ENCODE measurements around the gene GHR. TPM values are rescaled to one million over a fixed set of nuclear protein-coding genes. Genes with fewer than 3 reads are reported as not detected.
"Not testable (repeated sequence)": the region's sequence is repeated elsewhere in the genome, so short reads cannot be mapped to it uniquely, and the experiment has no call there.

Gene GHR
- total RNA-seq, 1 donor from 2014 or later = 0.75 TPM

GRCh38 chr5:42691413-42691937 is 268.2 kb downstream of the GHR start:
- peak; percentile 13 for DNase-seq (ENCODE audit: low read depth)

GRCh38 chr5:42701351-42702059 is 278.3 kb downstream of the GHR start:
- no peak for DNase-seq (ENCODE audit: low read depth)

- DNase-seq (ENCODE audit: low read depth) = no peak
These were observed 280.0 kb downstream of the GHR start for GRCh38 chr5:42703238-42703637.

- peak; percentile 83 for DNase-seq (ENCODE audit: low read depth)
These were observed 292.5 kb downstream of the GHR start for GRCh38 chr5:42715785-42716184.

GRCh38 chr5:42718591-42718990 is 295.4 kb downstream of the GHR start:
- DNase-seq (ENCODE audit: low read depth) = peak; percentile 50

- DNase-seq (ENCODE audit: low read depth) = no peak
These were observed 295.8 kb downstream of the GHR start for GRCh38 chr5:42719034-42719433.

GRCh38 chr5:42720251-42720650 is 297.0 kb downstream of the GHR start:
- no peak for DNase-seq (ENCODE audit: low read depth)

DNA sequence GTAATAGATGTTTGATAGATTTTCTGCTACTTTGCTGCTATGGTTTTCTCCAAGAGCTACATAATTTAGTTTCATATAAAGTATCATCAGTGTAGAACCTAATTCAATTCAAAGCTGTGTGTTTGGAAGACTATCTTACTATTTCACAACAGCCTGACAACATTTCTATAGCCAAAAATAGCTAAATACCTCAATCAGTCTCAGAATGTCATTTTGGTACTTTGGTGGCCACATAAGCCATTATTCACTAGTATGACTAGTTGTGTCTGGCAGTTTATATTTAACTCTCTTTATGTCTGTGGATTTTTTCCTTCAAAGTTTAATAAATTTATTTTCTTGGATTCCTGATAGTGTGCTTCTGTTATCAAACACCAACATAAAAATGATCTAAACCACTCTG is 298.2 kb downstream of the GHR start:
- no peak for DNase-seq (ENCODE audit: low read depth)

GRCh38 chr5:42734531-42735058 is 311.4 kb downstream of the GHR start:
- not testable (repeated sequence) for DNase-seq (ENCODE audit: low read depth)

- DNase-seq (ENCODE audit: low read depth) = no peak
These were observed 317.7 kb downstream of the GHR start for GRCh38 chr5:42740920-42741319.

DNA sequence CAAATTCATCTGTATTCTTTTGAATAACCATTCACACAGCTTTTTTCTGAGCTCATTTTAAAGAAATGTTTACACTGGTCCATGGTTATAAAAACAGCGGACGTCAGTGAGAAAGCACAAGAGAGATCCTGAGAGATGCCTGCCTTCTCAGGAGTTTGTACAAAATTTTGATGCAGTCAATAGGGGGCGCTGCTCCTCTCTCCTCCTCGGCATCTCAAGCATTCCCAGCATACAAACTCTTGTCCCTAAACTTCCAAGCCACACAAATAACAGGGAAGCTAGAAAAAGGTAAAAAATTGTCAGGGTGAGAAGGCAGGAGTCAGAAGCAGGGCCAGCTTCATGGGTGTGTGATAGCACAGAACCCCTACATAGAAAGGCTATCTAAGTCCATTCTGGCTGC is 322.2 kb downstream of the GHR start:
- no peak for DNase-seq (ENCODE audit: low read depth)

DNA sequence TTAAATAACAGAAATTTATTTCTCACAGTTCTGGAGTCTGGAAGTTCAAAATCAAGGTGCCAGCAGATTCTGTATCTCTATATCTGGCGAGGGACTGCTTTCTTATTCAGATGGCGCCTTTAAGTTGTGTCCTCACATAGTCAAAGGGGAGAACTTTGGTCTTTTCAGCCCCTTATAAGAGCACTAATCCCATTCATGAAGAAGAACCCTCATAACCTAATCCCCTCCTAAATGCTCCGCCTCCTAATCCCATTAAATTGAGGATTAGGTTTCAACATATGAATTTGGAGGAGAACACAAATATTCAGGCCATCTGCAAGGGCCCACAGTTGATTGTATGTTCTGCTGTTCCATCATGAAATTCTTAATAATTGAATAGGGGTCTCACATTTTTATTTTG is 322.6 kb downstream of the GHR start:
- no peak for DNase-seq (ENCODE audit: low read depth)

- no peak for DNase-seq (ENCODE audit: low read depth)
These were observed 325.8 kb downstream of the GHR start for GRCh38 chr5:42749020-42749419.

DNA sequence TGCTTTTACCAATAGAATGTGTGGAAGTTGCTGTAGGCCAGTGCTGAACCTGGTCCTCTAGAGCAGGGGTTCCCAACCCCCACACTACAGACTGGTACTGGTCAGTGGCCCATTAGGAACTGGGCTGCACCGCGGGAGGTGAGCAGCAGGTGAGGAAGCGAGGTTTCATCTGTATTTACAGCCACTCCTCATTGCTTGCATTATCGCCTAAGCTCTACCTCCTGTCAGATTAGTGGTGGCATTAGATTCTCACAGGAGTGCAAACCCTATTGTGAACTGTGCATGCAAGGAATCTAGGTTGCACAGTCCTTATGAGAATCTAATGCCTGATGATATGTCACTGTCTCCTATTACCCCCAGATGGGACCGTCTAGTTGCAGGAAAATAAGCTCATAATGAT is 327.3 kb downstream of the GHR start:
- DNase-seq (ENCODE audit: low read depth) = no peak

DNA sequence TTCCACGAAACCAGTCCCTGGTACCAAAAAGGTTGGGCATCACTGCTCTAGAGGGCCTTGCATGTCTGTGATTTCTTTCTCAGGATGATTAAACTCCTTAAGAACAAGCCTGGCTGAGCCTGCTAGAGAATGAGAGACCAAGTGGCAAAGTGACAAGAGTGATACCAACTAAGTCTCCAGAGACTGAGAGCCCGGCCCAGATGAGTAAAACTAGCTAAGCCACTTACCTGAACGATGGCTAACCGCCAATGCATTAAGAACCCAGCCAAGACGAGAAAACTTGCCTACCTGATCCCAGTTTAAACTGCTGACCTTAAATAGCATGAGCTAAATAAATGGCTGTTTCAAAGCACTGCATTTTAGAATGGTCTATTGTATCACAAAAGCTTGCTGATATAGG is 327.8 kb downstream of the GHR start:
- no peak for DNase-seq (ENCODE audit: low read depth)

- DNase-seq (ENCODE audit: low read depth) = no peak
These were observed 329.9 kb downstream of the GHR start for GRCh38 chr5:42753099-42753498.

DNA sequence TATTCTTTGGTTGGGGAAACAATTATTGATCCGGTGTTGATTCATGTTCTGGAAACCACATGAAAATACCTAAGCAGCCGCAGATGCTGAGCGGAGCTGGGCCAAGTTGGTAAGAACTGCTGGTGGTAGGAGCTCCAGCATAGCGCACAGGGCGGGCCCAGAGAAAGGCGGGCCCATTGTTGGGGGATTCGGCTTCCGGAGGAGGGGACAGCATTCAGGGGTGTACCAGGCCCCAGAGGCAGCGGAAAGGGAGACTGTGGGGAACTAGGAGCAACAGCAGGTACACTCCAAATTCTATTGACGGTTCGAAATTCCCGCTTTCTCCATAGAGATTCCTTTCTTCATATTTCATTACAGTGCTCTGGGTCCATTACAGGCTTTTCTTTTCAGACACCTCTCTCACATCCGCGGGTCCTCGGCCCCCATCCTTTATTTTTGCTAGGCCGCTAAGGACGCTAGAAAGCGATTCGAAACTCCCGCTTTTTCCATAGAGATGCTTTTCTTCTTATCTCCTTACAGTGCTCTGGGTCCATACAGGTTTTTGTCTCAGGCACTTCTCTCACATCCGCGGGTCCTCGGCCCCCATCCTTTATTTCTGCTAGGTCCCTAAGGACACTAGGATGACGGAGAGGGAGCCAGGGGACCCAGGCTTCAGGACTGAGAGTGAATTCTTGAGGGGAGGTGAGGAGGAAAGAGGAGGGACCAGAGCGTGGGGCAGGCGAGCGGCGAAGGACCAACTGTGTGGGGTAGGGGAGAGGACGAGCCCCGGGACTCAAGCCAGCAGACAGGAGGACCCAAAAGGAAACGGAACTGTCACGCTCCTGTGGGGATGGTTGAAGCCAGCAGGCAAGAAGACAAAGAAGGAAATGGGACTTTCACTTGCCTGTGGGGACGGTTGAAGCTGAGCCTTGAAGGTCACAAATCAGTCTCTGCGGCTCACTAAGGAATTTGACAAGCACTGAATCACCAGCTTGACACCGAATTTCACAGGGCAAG is 333.7 kb downstream of the GHR start, which contains the start of gene CCDC152:
Gene CCDC152, plus strand, starts transcription at position 213 of the 996 bp plus-strand sequence. CDS start 2,304 bp downstream, outside the sequence.
- DNase-seq (ENCODE audit: low read depth) = peak; percentile 55

DNA sequence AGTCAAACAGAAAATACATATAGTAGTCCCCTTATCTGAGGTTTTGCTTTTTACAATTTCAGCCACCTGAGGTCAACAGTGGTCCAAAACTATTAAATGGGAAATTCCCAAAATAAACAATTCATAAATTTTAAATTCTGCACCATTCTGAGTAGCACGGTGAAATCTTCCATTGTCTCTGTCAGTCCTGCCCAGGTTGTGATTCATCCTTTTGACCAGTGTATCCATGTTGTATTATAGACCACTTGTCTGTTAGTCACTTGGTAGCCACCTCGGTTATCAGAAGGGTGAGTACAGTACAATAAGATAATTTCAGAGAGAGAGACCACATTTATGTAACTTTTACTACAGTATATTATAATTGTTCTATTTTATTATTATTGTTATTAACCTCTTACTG is 336.2 kb downstream of the GHR start:
- DNase-seq (ENCODE audit: low read depth) = no peak

DNA sequence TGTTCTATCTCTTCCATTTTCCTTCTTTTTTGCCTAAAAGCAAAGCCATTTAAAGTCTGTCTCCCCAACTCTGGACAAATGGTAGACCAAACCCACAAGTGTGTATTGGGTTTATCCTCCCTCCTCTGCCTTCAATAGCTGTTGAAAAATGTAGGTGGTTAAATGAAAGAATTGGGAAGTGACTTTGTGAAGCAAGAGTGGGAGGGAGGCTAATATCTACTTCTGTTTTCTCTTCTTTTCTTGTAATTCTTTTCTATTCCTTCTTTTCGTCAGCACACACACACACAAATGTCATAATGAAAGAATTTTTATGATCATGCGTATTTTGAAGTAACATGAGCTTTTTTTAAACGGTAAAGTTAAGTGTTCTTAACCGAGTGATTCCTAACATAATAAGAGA is 337.2 kb downstream of the GHR start:
- no peak for DNase-seq (ENCODE audit: low read depth)

GRCh38 chr5:42761791-42762190 is 338.6 kb downstream of the GHR start:
- no peak for DNase-seq (ENCODE audit: low read depth)

DNA sequence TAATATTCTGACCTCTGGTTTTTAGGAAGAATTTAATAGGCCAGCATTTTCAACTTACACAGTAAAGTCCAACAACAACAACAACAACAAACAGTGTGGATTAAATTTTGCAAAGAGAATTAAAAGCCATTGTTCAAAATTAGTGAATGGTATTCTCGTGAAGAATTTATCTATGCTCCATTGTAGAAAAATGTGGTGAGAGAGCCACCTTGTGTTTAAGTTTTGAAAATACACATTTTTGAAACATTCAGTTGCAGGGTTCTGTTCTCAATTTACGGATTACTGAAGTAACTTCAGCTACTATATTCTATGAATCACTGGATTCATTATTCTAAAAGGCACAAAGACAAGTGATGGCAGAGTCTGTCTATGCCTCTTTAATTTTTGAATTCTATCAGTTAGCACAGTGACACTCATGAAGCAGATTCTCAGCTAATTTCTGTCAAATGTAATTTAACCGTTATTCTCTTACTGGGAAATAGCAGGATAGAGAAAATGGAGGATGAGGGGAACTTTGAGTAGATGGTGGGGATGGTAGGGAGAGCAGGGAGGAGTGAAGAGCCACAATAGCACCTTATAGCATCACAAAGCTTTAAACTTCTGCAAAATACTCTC is 344.4 kb downstream of the GHR start:
- DNase-seq (ENCODE audit: low read depth) = peak; percentile 56

Data from myocyte (in vitro differentiated cells).